ENCODE data around the gene WDR72.

WDR72 gene

GRCh38 chr15:53671545-53671944, 87.9 kb downstream of the WDR72 start:
- no peaks in the 10 kb centered on the region for H3K27me3 ChIP-seq
- no peak for DNase-seq
- no peaks in the 10 kb centered on the region for H3K36me3 ChIP-seq
- intact Hi-C loops (cut with DNase I; ENCODE audit: low total_unique reads), result no loop called here
- H3K9me3 ChIP-seq, result no peaks in the 10 kb centered on the region
- no peaks in the 10 kb centered on the region for H3K4me1 ChIP-seq
- no peak overlapping the region for H3K4me3 ChIP-seq
- no peak for TF ChIP-seq CTCF (IDR thresholded peaks at IDR 0.05)
- H3K27ac ChIP-seq, result no peak overlapping the region

- Histone ChIP-seq H3K27me3 (no peaks in the 10 kb centered on the region), H3K4me3 (no peak overlapping the region), H3K27ac (no peak overlapping the region), H3K36me3 (no peaks in the 10 kb centered on the region), H3K4me1 (no peaks in the 10 kb centered on the region), H3K9me3 (no peaks in the 10 kb centered on the region)
- intact Hi-C loops (cut with DNase I; ENCODE audit: low total_unique reads), result no loop called here
- no peak for TF ChIP-seq CTCF (IDR thresholded peaks at IDR 0.05)
- no peak for DNase-seq
Observed at GRCh38 chr15:53670701-53671100, 88.8 kb downstream of the WDR72 start.

- H3K4me3 ChIP-seq, result no peak overlapping the region
- no peaks in the 10 kb centered on the region for H3K36me3 ChIP-seq
- TF ChIP-seq CTCF (IDR thresholded peaks at IDR 0.05), result no peak
- DNase-seq, result no peak
- H3K4me1 ChIP-seq, result no peaks in the 10 kb centered on the region
- H3K27ac ChIP-seq, result no peak overlapping the region
- no peaks in the 10 kb centered on the region for H3K27me3 ChIP-seq
- H3K9me3 ChIP-seq, result no peaks in the 10 kb centered on the region
- intact Hi-C loops (cut with DNase I; ENCODE audit: low total_unique reads), result no loop called here
Observed at GRCh38 chr15:53665930-53666329, 93.5 kb downstream of the WDR72 start.

GRCh38 chr15:53658827-53659555, 100.5 kb downstream of the WDR72 start:
- Histone ChIP-seq H3K9me3 (no peaks in the 10 kb centered on the region), H3K4me3 (no peak overlapping the region), H3K36me3 (no peaks in the 10 kb centered on the region), H3K4me1 (no peaks in the 10 kb centered on the region), H3K27ac (no peak overlapping the region), H3K27me3 (no peaks in the 10 kb centered on the region)
- intact Hi-C loops (cut with DNase I; ENCODE audit: low total_unique reads), result no loop called here
- DNase-seq, result no peak
- no peak for TF ChIP-seq CTCF (IDR thresholded peaks at IDR 0.05)

GRCh38 chr15:53658255-53658654, 101.2 kb downstream of the WDR72 start:
- Histone ChIP-seq H3K9me3 (no peaks in the 10 kb centered on the region), H3K36me3 (no peaks in the 10 kb centered on the region), H3K4me3 (no peak overlapping the region), H3K4me1 (no peaks in the 10 kb centered on the region), H3K27ac (no peak overlapping the region), H3K27me3 (no peaks in the 10 kb centered on the region)
- no peak for DNase-seq
- TF ChIP-seq CTCF (IDR thresholded peaks at IDR 0.05), result no peak
- intact Hi-C loops (cut with DNase I; ENCODE audit: low total_unique reads), result no loop called here

GRCh38 chr15:53648934-53649333, 110.5 kb downstream of the WDR72 start:
- TF ChIP-seq CTCF (IDR thresholded peaks at IDR 0.05), result no peak
- H3K27ac ChIP-seq, result no peak overlapping the region

More at GRCh38 chr15:53648934-53649333, 110.5 kb downstream of the WDR72 start:
- Histone ChIP-seq H3K4me1 (no peaks in the 10 kb centered on the region), H3K36me3 (no peaks in the 10 kb centered on the region), H3K9me3 (no peaks in the 10 kb centered on the region), H3K27me3 (no peaks in the 10 kb centered on the region), H3K4me3 (no peak overlapping the region)
- DNase-seq, result no peak
- intact Hi-C loops (cut with DNase I; ENCODE audit: low total_unique reads), result no loop called here

Measured in tibial artery (tissue), 4 donors.